H1 (cell line): Measurements from ENCODE around the gene RIMS3. TPM values are rescaled to one million over a fixed set of nuclear protein-coding genes. Genes with fewer than 3 reads are reported as not detected.
A peak's percentile ranks its signal among the peaks of the same experiment; 100 is the strongest.

Source experiments
- CTCF ChIA-PET: fragments of 300-600 bp; sonication (Branson Sonifier 250); formaldehyde crosslinking; loops from one replicate; lab custom pipeline; 2021; ENCODE audit not compliant: partially characterized antibody; lab: Charles Lee
- POLR2A ChIA-PET: fragments of 300-600 bp; sonication (Branson Sonifier 250); formaldehyde crosslinking; loops from one replicate; lab custom pipeline; 2021; ENCODE audit warnings: inconsistent platforms; ENCODE audit not compliant: partially characterized antibody; lab: Charles Lee
- DNase-seq, 2 experiments: peaks; one replicate each; pipeline versions ENCODE4 v3.0.0 to v3.0.0-alpha.2; 2010 to 2022; ENCODE audit warnings: low spot score in 2 of 2, low read depth in 1 of 2, mixed read lengths in 1 of 2
- FAIRE-seq: peaks from 2 replicates; lab custom pipeline; 2011; peaks lifted over from hg19 to GRCh38; lab: Jason Lieb, UNC
- H2AFZ ChIP-seq: 2 replicates; pipeline ENCODE4 v1.8.1; 2012; ENCODE audit warnings: low read length, inconsistent platforms
- H2AK5ac ChIP-seq: 2 replicates; pipeline ENCODE4 v1.6.1; 2013; ENCODE audit warnings: low read depth, low read length
- H2BK120ac ChIP-seq: replicated peaks from 2 replicates; pipeline ENCODE3; 2013; ENCODE audit warnings: low read depth, low read length, inconsistent platforms
- H2BK12ac ChIP-seq: 2 replicates; pipeline ENCODE4 v1.6.1; 2013; ENCODE audit warnings: low read depth, low read length
- H2BK15ac ChIP-seq: 2 replicates; pipeline ENCODE4 v1.6.1; 2013; ENCODE audit warnings: low read length
- H2BK20ac ChIP-seq: 2 replicates; pipeline ENCODE4 v1.6.1; 2013; ENCODE audit warnings: low read length
- H2BK5ac ChIP-seq: 2 replicates; pipeline ENCODE4 v1.6.1; 2013; ENCODE audit warnings: low read depth, low read length
- H3K14ac ChIP-seq: 2 replicates; pipeline ENCODE4 v1.6.1; 2013; ENCODE audit warnings: inconsistent platforms; ENCODE audit not compliant: insufficient read length
- H3K18ac ChIP-seq: 2 replicates; pipeline ENCODE4 v1.6.1; 2013; ENCODE audit warnings: low read length; ENCODE audit errors: extremely low read depth
- H3K23ac ChIP-seq: 2 replicates; pipeline ENCODE4 v1.6.1; 2013; ENCODE audit warnings: inconsistent platforms; ENCODE audit not compliant: insufficient read length
- H3K23me2 ChIP-seq: 2 replicates; pipeline ENCODE4 v1.6.1; 2013; ENCODE audit warnings: low read depth, low read length
- H3K27ac ChIP-seq: 2 replicates; pipeline ENCODE4 v1.6.1; 2011; ENCODE audit warnings: low read depth, low read length, inconsistent platforms
- H3K27me3 ChIP-seq, 4 experiments: replicated peaks in 1 of 4; 1 replicate in 1 of 4; 2 replicates in 3 of 4; pipeline versions ENCODE4 v1.6.1 to v1.8.1; 2011 to 2013; ENCODE audit warnings: low read length in 3 of 4, mild to moderate bottlenecking in 3 of 4, inconsistent platforms in 2 of 4, mixed read lengths in 2 of 4, moderate library complexity in 1 of 4; ENCODE audit not compliant: control insufficient read depth in 3 of 4, insufficient read depth in 3 of 4; ENCODE audit errors: extremely low read depth in 1 of 4
- H3K36me3 ChIP-seq, 4 experiments: 2 replicates each; pipeline versions ENCODE4 v1.6.1 to v1.8.1; 2011 to 2013; ENCODE audit warnings: mild to moderate bottlenecking in 4 of 4, low read length in 3 of 4, moderate library complexity in 2 of 4, control low read depth in 1 of 4, inconsistent platforms in 1 of 4; ENCODE audit not compliant: insufficient read depth in 4 of 4, control insufficient read depth in 2 of 4
- H3K4ac ChIP-seq: replicated peaks from 2 replicates; pipeline ENCODE3; 2013; ENCODE audit warnings: low read length, low read depth, mixed read lengths, inconsistent platforms; ENCODE audit not compliant: insufficient read length
- H3K4me1 ChIP-seq, 4 experiments: replicated peaks in 1 of 4; 1 replicate in 1 of 4; 2 replicates in 3 of 4; pipeline versions ENCODE4 v1.6.1 to v1.8.1; 2011 to 2013; ENCODE audit warnings: low read length in 3 of 4, inconsistent platforms in 2 of 4, mixed read lengths in 1 of 4; ENCODE audit not compliant: insufficient read depth in 4 of 4, control insufficient read depth in 3 of 4
- H3K4me2 ChIP-seq, 2 experiments: 2 replicates each; pipeline versions ENCODE4 v1.6.1 to v1.8.1; 2011 to 2013; ENCODE audit warnings: low read depth in 2 of 2, low read length in 2 of 2, control low read depth in 1 of 2, inconsistent platforms in 1 of 2, mild to moderate bottlenecking in 1 of 2; ENCODE audit not compliant: insufficient read depth in 1 of 2
- H3K4me3 ChIP-seq, 4 experiments: fragments of 200-600, 300-600 bp in 1 of 4; sonication (generic), shearing (Covaris generic), sonication (Bioruptor Twin) in 1 of 4; 2 replicates each; pipeline versions ENCODE4 v1.5.1 to v1.8.1; 2011 to 2016; ENCODE audit warnings: low read length in 4 of 4, low read depth in 3 of 4, control low read depth in 2 of 4, inconsistent platforms in 2 of 4, mild to moderate bottlenecking in 2 of 4, mixed read lengths in 1 of 4, moderate library complexity in 1 of 4; ENCODE audit not compliant: insufficient read depth in 2 of 4; ENCODE audit errors: extremely low read depth in 1 of 4
- H3K56ac ChIP-seq: replicated peaks from 2 replicates; pipeline ENCODE3; 2013; ENCODE audit warnings: low read depth, mild to moderate bottlenecking, mixed read lengths, low read length, inconsistent platforms; ENCODE audit not compliant: insufficient read length
- H3K79me1 ChIP-seq: 2 replicates; pipeline ENCODE4 v1.6.1; 2013; ENCODE audit warnings: low read depth, low read length, control low read depth
- H3K79me2 ChIP-seq, 2 experiments: 2 replicates each; pipeline versions ENCODE4 v1.6.1 to v1.8.1; 2012 to 2013; ENCODE audit warnings: low read length in 2 of 2, mild to moderate bottlenecking in 2 of 2, inconsistent platforms in 1 of 2; ENCODE audit not compliant: insufficient read depth in 2 of 2, control insufficient read depth in 1 of 2
- H3K9ac ChIP-seq, 4 experiments: replicated peaks in 1 of 4; 1 replicate in 1 of 4; 2 replicates in 3 of 4; pipeline versions ENCODE4 v1.6.1 to v1.8.1; 2011 to 2013; ENCODE audit warnings: low read depth in 3 of 4, low read length in 3 of 4, control low read depth in 2 of 4, mild to moderate bottlenecking in 2 of 4, moderate library complexity in 2 of 4, inconsistent platforms in 1 of 4; ENCODE audit errors: extremely low read depth in 1 of 4
- H3K9me3 ChIP-seq, 2 experiments: 2 replicates each; pipeline versions ENCODE4 v1.6.1 to v1.8.1; 2012 to 2013; ENCODE audit warnings: mild to moderate bottlenecking in 2 of 2, moderate library complexity in 2 of 2, control low read depth in 1 of 2, inconsistent platforms in 1 of 2, low read depth in 1 of 2, low read length in 1 of 2, mixed read lengths in 1 of 2; ENCODE audit not compliant: insufficient read depth in 2 of 2
- H4K20me1 ChIP-seq, 2 experiments: replicated peaks in 1 of 2; 2 replicates each; pipeline versions ENCODE3 to v1.8.1; 2011 to 2013; ENCODE audit warnings: inconsistent platforms in 2 of 2, low read length in 2 of 2, mild to moderate bottlenecking in 1 of 2; ENCODE audit not compliant: insufficient read depth in 2 of 2, control insufficient read depth in 1 of 2
- H4K5ac ChIP-seq: 2 replicates; pipeline ENCODE4 v1.6.1; 2013; ENCODE audit warnings: low read length, low read depth, mixed read lengths, inconsistent platforms; ENCODE audit not compliant: insufficient read length
- H4K8ac ChIP-seq: 2 replicates; pipeline ENCODE4 v1.8.0; 2013; ENCODE audit warnings: mild to moderate bottlenecking, moderate library complexity, low read length, inconsistent platforms; ENCODE audit not compliant: insufficient read depth; ENCODE audit errors: extremely low read depth
- H4K91ac ChIP-seq: replicated peaks from 2 replicates; pipeline ENCODE3; 2013; ENCODE audit warnings: low read length, mixed read lengths, inconsistent platforms; ENCODE audit not compliant: insufficient read length
- KDM4A ChIP-seq: IDR thresholded peaks from one replicate; pipeline ENCODE4 v1.7.1; 2012; ENCODE audit warnings: low read depth, mild to moderate bottlenecking, moderate library complexity, low read length, inconsistent platforms; ENCODE audit not compliant: severe bottlenecking
- POLR2AphosphoS5 ChIP-seq: IDR thresholded peaks from 2 replicates; pipeline ENCODE4 v1.6.1; 2011; ENCODE audit warnings: low read depth, low read length
- WGBS, 2 experiments: shearing (Covaris generic) in 1 of 2; methylation state at CpG; one replicate each; pipeline versions ENCODE4 v1.1.6 to v1.1.7; 2013 to 2015; ENCODE audit warnings: low lambda C conversion rate in 2 of 2, mixed read lengths in 2 of 2, inconsistent platforms in 1 of 2, low coverage in 1 of 2, missing lambda C conversion rate in 1 of 2; ENCODE audit not compliant: insufficient replicate concordance in 2 of 2, insufficient coverage in 1 of 2, insufficient read length in 1 of 2; ENCODE audit errors: extremely low coverage in 1 of 2, missing lambda C conversion rate in 1 of 2; 5-methylcytosine and 5-hydroxymethylcytosine counted together
- polyA plus RNA-seq, 7 experiments: library from polyadenylated mRNA; depleted of rRNA in 3 of 7; stranded (reverse) in 5 of 7; unstranded in 2 of 7; fragments of >200 nt in 5 of 7; fragments of 200-250 nt in 2 of 7; gene quantifications; 1 replicate in 5 of 7; 2 replicates in 1 of 7; 4 replicates in 1 of 7; pipeline versions ENCODE4 v1.2.1 to v1.2.3, GENCODE V29; 2011 to 2013; ENCODE audit warnings: missing spikeins in 2 of 7, mixed read lengths in 2 of 7
- total RNA-seq: library from RNA; stranded (reverse); fragmentation: NEBNext Ultra II Directional; extraction: Animal tissue kit (Norgen Biotek cat#: 25700); gene quantifications from 2 replicates; pipeline ENCODE4 v1.2.1, GENCODE V29; 2021
- TF ChIP-seq, protein P1 (sequence below): IDR thresholded peaks from 2 replicates; pipeline ENCODE4 v1.6.1; 2012; ENCODE audit warnings: inconsistent platforms

RIMS3 gene
- total and polyA plus RNA-seq, 2 of the 8 experiments (the other 6 are each of a cell fraction or from before 2014, with no cell fraction given): 13.3 to 20.6 TPM

DNA sequence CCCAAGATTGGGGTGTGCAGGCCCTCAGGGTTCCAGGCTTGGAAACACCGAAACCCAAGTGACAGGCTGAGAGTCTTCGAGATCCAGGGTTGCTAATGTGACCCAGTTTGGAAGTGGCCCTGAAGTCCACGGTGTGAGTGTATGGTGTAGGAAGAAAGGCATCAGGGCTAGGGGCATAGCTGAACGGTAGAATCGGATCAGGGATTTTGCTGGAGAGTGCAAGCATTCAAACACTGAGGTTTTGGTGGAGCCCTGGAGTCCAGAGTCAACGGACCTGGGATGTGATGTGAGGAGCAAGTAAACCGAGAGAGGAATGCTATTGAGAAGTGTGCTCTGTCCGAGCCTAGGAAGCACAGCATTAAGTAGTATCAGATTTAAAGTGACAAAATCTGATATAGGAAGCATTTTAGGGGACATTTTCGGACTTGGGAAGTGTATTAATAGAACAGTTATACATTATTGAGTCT is 27.0 kb upstream of the RIMS3 start:
- Histone ChIP-seq H3K79me1 (no peaks in the 10 kb centered on the region; the same call in none of the 2 replicates), H2BK5ac (peak overlapping the region; percentile 95), H3K4ac (peak overlapping the region; percentile 100), H4K20me1 (peaks cover 2 to 11% of the 10 kb centered on the region in 2 experiments), H3K4me3 (peak overlapping the region; percentile 67 to 82 (median 80)), H2BK12ac (peak overlapping the region; percentile 91), H4K91ac (peak overlapping the region; percentile 92), H4K5ac (peak overlapping the region; percentile 99), H3K18ac (peak overlapping the region; percentile 100), H3K14ac (peak overlapping the region; percentile 33), H2AFZ (no peak overlapping the region), H2AK5ac (peak overlapping the region; percentile 96), H3K23me2 (peaks cover 7% of the 10 kb centered on the region), H3K27me3 (no peaks in the 10 kb centered on the region), H3K23ac (no peak overlapping the region), H3K9ac (peak overlapping the region; percentile 78 to 99 (median 98)), H3K4me1 (peaks cover 0 to 9% (median 7%) of the 10 kb centered on the region in 4 experiments; a peak in 6 of 7 replicates), H2BK15ac (peak overlapping the region; percentile 48), H2BK120ac (peak overlapping the region; percentile 96), H3K9me3 (no peaks in the 10 kb centered on the region), H3K36me3 (no peaks in the 10 kb centered on the region), H3K56ac (peak overlapping the region; percentile 94), H3K79me2 (peaks cover 15 to 81% of the 10 kb centered on the region in 2 experiments), H3K4me2 (peak overlapping the region; percentile 92 to 100), H4K8ac (peak overlapping the region; percentile 100; the same call in 1 of the 2 replicates), H2BK20ac (no peak overlapping the region), H3K27ac (peak overlapping the region; percentile 100)
- DNase-seq: no peak
- FAIRE-seq: no peak
- ChIA-PET POLR2A (interaction anchor here (0.6 to 9.4 kb wide), 33 partner anchors 8 to 737 kb away, joined by 3 to 293 read pairs (median 8); partner anchors contain the start of genes CTPS1, MFSD2A, RIMS3 and ZFP69B), CTCF (interaction anchor here (0.9 to 1.5 kb wide), 5 partner anchors 16 to 160 kb away, joined by 3 to 6 read pairs (median 5); no protein-coding TSS in a partner anchor)
- WGBS, 2 experiments: 12% methylated on average over 9 of the region's 9 CpGs; no CpG with 5 or more reads in 1 of the 2 experiments
- TF ChIP-seq KDM4A (peak; percentile 5), POLR2AphosphoS5 (peak; percentile 25; the same call in 1 of the 2 replicates)
- TF ChIP-seq, protein P1, sequence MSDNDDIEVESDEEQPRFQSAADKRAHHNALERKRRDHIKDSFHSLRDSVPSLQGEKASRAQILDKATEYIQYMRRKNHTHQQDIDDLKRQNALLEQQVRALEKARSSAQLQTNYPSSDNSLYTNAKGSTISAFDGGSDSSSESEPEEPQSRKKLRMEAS: 0 out of 2 replicates have a peak, but pooled peaks have one; percentile 48
